BLaER1 (cell line): ENCODE measurements around the gene GNMT.

Source experiments
- H3K27ac ChIP-seq: shearing (Covaris generic); formaldehyde crosslinking; 2 replicates; pipeline ENCODE4 v1.8.1; 2022
- H3K27me3 ChIP-seq: shearing (Covaris generic); formaldehyde crosslinking; 2 replicates; pipeline ENCODE4 v1.8.1; 2022
- H3K36me3 ChIP-seq: shearing (Covaris generic); formaldehyde crosslinking; 2 replicates; pipeline ENCODE4 v1.8.1; 2022
- H3K4me1 ChIP-seq: shearing (Covaris generic); formaldehyde crosslinking; 2 replicates; pipeline ENCODE4 v1.8.1; 2022
- H3K4me2 ChIP-seq: shearing (Covaris generic); formaldehyde crosslinking; 2 replicates; pipeline ENCODE4 v1.8.1; 2022
- H3K4me3 ChIP-seq: shearing (Covaris generic); formaldehyde crosslinking; 2 replicates; pipeline ENCODE4 v1.8.1; 2022
- H3K9ac ChIP-seq: shearing (Covaris generic); formaldehyde crosslinking; 2 replicates; pipeline ENCODE4 v1.8.1; 2022
- H3K9me3 ChIP-seq: shearing (Covaris generic); formaldehyde crosslinking; 2 replicates; pipeline ENCODE4 v1.8.1; 2022
- H4K20me1 ChIP-seq: shearing (Covaris generic); formaldehyde crosslinking; 2 replicates; pipeline ENCODE4 v1.8.1; 2022
- Cebpa-rat ChIP-seq: shearing (Covaris generic); IDR thresholded peaks from 2 replicates; pipeline ENCODE4 v1.8.1; 2022

The GNMT gene

GRCh38 chr6:43005844-43006243 is 45.3 kb downstream of the GNMT start:
- H3K27ac ChIP-seq = no peak overlapping the region
- no peaks in the 10 kb centered on the region for H3K27me3 ChIP-seq
- H4K20me1 ChIP-seq = peaks cover 13% of the 10 kb centered on the region; the same call in 1 of the 2 replicates
- H3K9ac ChIP-seq = no peak overlapping the region
- no peak for TF ChIP-seq Cebpa-rat
- no peak overlapping the region for H3K4me3 ChIP-seq
- H3K9me3 ChIP-seq = no peaks in the 10 kb centered on the region
- peaks cover 87% of the 10 kb centered on the region for H3K36me3 ChIP-seq
- H3K4me1 ChIP-seq = no peaks in the 10 kb centered on the region
- H3K4me2 ChIP-seq = no peak overlapping the region

DNA sequence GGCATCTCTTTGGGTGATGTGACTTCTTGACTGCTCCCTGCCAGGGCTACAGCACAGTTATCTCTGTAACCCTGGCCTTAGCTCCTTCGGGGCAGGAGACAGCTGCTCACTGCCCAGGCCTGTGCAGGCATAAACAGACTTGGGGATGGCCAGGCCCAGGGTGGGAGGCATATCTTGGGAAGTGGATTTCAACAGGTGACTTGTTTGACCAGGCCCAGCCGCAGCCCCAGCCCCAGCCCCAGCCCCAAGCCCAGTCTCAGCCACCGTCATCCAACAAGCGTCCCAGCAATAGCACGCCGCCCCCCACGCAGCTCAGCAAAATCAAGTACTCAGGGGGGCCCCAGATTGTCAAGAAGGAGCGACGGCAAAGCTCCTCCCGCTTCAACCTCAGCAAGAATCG is 45.7 kb downstream of the GNMT start:
- no peak overlapping the region for H3K4me2 ChIP-seq
- TF ChIP-seq Cebpa-rat = no peak
- H3K9me3 ChIP-seq = no peaks in the 10 kb centered on the region
- H3K9ac ChIP-seq = no peak overlapping the region
- H3K4me1 ChIP-seq = no peaks in the 10 kb centered on the region
- H3K36me3 ChIP-seq = peaks cover 87% of the 10 kb centered on the region
- no peak overlapping the region for H3K4me3 ChIP-seq
- no peaks in the 10 kb centered on the region for H3K27me3 ChIP-seq
- peaks cover 16% of the 10 kb centered on the region; the same call in 1 of the 2 replicates for H4K20me1 ChIP-seq
- no peak overlapping the region for H3K27ac ChIP-seq

GRCh38 chr6:43007126-43007525 is 46.6 kb downstream of the GNMT start:
- Histone ChIP-seq H3K4me2 (no peak overlapping the region), H3K27ac (no peak overlapping the region), H3K36me3 (peaks cover 87% of the 10 kb centered on the region), H3K9me3 (no peaks in the 10 kb centered on the region), H3K4me1 (peaks cover 5% of the 10 kb centered on the region), H4K20me1 (peaks cover 24% of the 10 kb centered on the region), H3K9ac (0 out of 2 replicates have a peak overlapping the region, but pooled peaks have one; percentile 24), H3K27me3 (no peaks in the 10 kb centered on the region), H3K4me3 (no peak overlapping the region)
- no peak for TF ChIP-seq Cebpa-rat

- Histone ChIP-seq H3K36me3 (peaks cover 74% of the 10 kb centered on the region), H3K27me3 (no peaks in the 10 kb centered on the region), H4K20me1 (peaks cover 26% of the 10 kb centered on the region), H3K9me3 (no peaks in the 10 kb centered on the region), H3K4me2 (no peak overlapping the region), H3K9ac (no peak overlapping the region), H3K4me1 (peaks cover 17% of the 10 kb centered on the region), H3K27ac (no peak overlapping the region), H3K4me3 (no peak overlapping the region)
- TF ChIP-seq Cebpa-rat = no peak
These were observed 48.6 kb downstream of the GNMT start for GRCh38 chr6:43009124-43009523.

GRCh38 chr6:43011207-43011606 is 50.7 kb downstream of the GNMT start:
- Histone ChIP-seq H3K36me3 (peaks cover 64% of the 10 kb centered on the region), H3K9ac (peak overlapping the region; percentile 34; the same call in 1 of the 2 replicates), H4K20me1 (peaks cover 44% of the 10 kb centered on the region), H3K27me3 (no peaks in the 10 kb centered on the region), H3K4me3 (no peak overlapping the region), H3K4me1 (peaks cover 34% of the 10 kb centered on the region), H3K4me2 (no peak overlapping the region), H3K9me3 (no peaks in the 10 kb centered on the region), H3K27ac (no peak overlapping the region)
- TF ChIP-seq Cebpa-rat = no peak

DNA sequence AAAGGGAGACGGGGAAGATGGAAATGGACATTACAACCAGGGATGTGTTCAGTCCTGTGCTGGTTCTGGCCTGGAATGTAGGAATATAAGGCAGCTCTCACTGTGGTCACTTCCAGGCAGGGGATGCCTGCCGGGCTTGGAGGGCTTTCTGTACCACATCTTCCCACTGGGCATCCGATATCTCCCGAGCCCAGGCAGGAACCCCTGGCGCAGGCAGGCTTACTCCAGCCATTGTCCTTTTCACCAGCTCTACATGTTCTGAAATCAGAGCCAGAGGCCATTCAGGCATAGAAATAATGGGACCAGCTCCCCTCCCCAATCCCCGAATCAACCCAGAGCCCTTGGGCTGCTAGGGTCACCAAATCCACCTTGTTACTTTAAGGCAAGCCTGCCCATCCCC is 51.8 kb downstream of the GNMT start:
- Histone ChIP-seq H3K9ac (peak overlapping the region; percentile 85), H3K4me2 (peak overlapping the region; percentile 97), H3K4me3 (peak overlapping the region; percentile 84), H3K4me1 (peaks cover 45% of the 10 kb centered on the region), H3K27me3 (no peaks in the 10 kb centered on the region), H3K9me3 (no peaks in the 10 kb centered on the region), H3K36me3 (peaks cover 60% of the 10 kb centered on the region), H3K27ac (peak overlapping the region; percentile 71; the same call in 1 of the 2 replicates), H4K20me1 (peaks cover 56% of the 10 kb centered on the region)
- TF ChIP-seq Cebpa-rat = no peak

GRCh38 chr6:43013097-43013842 is 52.7 kb downstream of the GNMT start:
- H3K27ac ChIP-seq = peak overlapping the region; percentile 71
- no peaks in the 10 kb centered on the region for H3K27me3 ChIP-seq
- peaks cover 60% of the 10 kb centered on the region for H3K36me3 ChIP-seq
- H3K4me2 ChIP-seq = peak overlapping the region; percentile 97
- peaks cover 51% of the 10 kb centered on the region for H3K4me1 ChIP-seq
- no peak for TF ChIP-seq Cebpa-rat
- H3K4me3 ChIP-seq = peak overlapping the region; percentile 84
- peak overlapping the region; percentile 85 for H3K9ac ChIP-seq
- H3K9me3 ChIP-seq = no peaks in the 10 kb centered on the region
- peaks cover 65% of the 10 kb centered on the region for H4K20me1 ChIP-seq
